H9 (cell line): ENCODE data around the gene FGF22. TPM values are rescaled to one million over a fixed set of nuclear protein-coding genes. Genes with fewer than 3 reads are reported as not detected.
"Not testable (repeated sequence)": the region's sequence is repeated elsewhere in the genome, so short reads cannot be mapped to it uniquely, and the experiment has no call there.

ENCODE experiments used
- DNase-seq: peaks from one replicate; pipeline ENCODE4 v3.0.0-alpha.2; 2017
- H2AFZ ChIP-seq: one replicate; pipeline ENCODE4 v1.6.1; 2013; ENCODE audit warnings: mild to moderate bottlenecking, low read length, control low read depth, moderate library complexity
- H2AK5ac ChIP-seq: 2 replicates; pipeline ENCODE4 v1.6.1; 2013; ENCODE audit warnings: low read length, control low read depth, mixed read lengths; ENCODE audit not compliant: insufficient read length
- H2BK120ac ChIP-seq: one replicate; pipeline ENCODE4 v1.6.1; 2013; ENCODE audit warnings: low read depth, mild to moderate bottlenecking, low read length, control low read depth, inconsistent platforms; ENCODE audit not compliant: poor library complexity, severe bottlenecking
- H2BK12ac ChIP-seq: 2 replicates; pipeline ENCODE4 v1.6.1; 2013; ENCODE audit warnings: low read length, control low read depth, mixed read lengths, low read depth; ENCODE audit not compliant: insufficient read length
- H2BK15ac ChIP-seq: 2 replicates; pipeline ENCODE4 v1.6.1; 2013; ENCODE audit warnings: low read depth, low read length, control low read depth
- H2BK20ac ChIP-seq: one replicate; pipeline ENCODE4 v1.6.1; 2013; ENCODE audit warnings: low read depth, mild to moderate bottlenecking, low read length, control low read depth, inconsistent platforms; ENCODE audit not compliant: poor library complexity, severe bottlenecking
- H2BK5ac ChIP-seq: 2 replicates; pipeline ENCODE4 v1.6.1; 2013; ENCODE audit warnings: low read length, control low read depth, mixed read lengths; ENCODE audit not compliant: insufficient read length
- H3K14ac ChIP-seq: 2 replicates; pipeline ENCODE4 v1.6.1; 2013; ENCODE audit warnings: low read length, control low read depth; ENCODE audit not compliant: insufficient read depth
- H3K18ac ChIP-seq: 2 replicates; pipeline ENCODE4 v1.6.1; 2013; ENCODE audit warnings: low read depth, mild to moderate bottlenecking, mixed read lengths, low read length, control low read depth; ENCODE audit not compliant: insufficient read length
- H3K23ac ChIP-seq: 2 replicates; pipeline ENCODE4 v1.6.1; 2013; ENCODE audit warnings: low read length, control low read depth, mixed read lengths, low read depth; ENCODE audit not compliant: insufficient read length
- H3K23me2 ChIP-seq: 2 replicates; pipeline ENCODE4 v1.6.1; 2013; ENCODE audit warnings: low read depth, mild to moderate bottlenecking, mixed read lengths, low read length, control low read depth; ENCODE audit not compliant: insufficient read length, poor library complexity, severe bottlenecking
- H3K27ac ChIP-seq: 2 replicates; pipeline ENCODE4 v1.5.1; 2013; ENCODE audit warnings: low read length, control low read depth, mixed read lengths, low read depth; ENCODE audit not compliant: insufficient read length
- H3K27me3 ChIP-seq: 2 replicates; pipeline ENCODE4 v1.6.1; 2013; ENCODE audit warnings: low read length, control low read depth, inconsistent platforms; ENCODE audit not compliant: insufficient read depth
- H3K4ac ChIP-seq: 2 replicates; pipeline ENCODE4 v1.6.1; 2013; ENCODE audit warnings: low read depth, mild to moderate bottlenecking, control low read depth, inconsistent platforms, low read length, moderate library complexity
- H3K4me1 ChIP-seq: 2 replicates; pipeline ENCODE4 v1.6.1; 2013; ENCODE audit warnings: low read length, control low read depth, inconsistent platforms; ENCODE audit not compliant: insufficient read depth
- H3K4me2 ChIP-seq: 2 replicates; pipeline ENCODE4 v1.6.1; 2013; ENCODE audit warnings: low read length, control low read depth, mixed read lengths; ENCODE audit not compliant: insufficient read length, insufficient read depth
- H3K56ac ChIP-seq: 2 replicates; pipeline ENCODE4 v1.6.1; 2013; ENCODE audit warnings: low read depth, mild to moderate bottlenecking, mixed read lengths, low read length, control low read depth; ENCODE audit not compliant: insufficient read length
- H3K79me1 ChIP-seq: 2 replicates; pipeline ENCODE4 v1.6.1; 2013; ENCODE audit warnings: low read depth, mild to moderate bottlenecking, moderate library complexity, low read length, control low read depth, inconsistent platforms; ENCODE audit not compliant: insufficient read depth, poor library complexity, severe bottlenecking
- H3K79me2 ChIP-seq: 2 replicates; pipeline ENCODE4 v1.6.1; 2013; ENCODE audit warnings: low read length, control low read depth, inconsistent platforms; ENCODE audit not compliant: insufficient read depth
- H3K9ac ChIP-seq: 2 replicates; pipeline ENCODE4 v1.6.1; 2013; ENCODE audit warnings: low read length, control low read depth, mixed read lengths; ENCODE audit not compliant: insufficient read length; ENCODE audit errors: extremely low read depth
- H3K9me3 ChIP-seq: one replicate; pipeline ENCODE4 v1.6.1; 2013; ENCODE audit warnings: low read depth, low read length, inconsistent platforms; ENCODE audit not compliant: control insufficient read depth
- H3T11ph ChIP-seq: one replicate; pipeline ENCODE4 v1.6.1; 2013; ENCODE audit warnings: mild to moderate bottlenecking, low read length, control low read depth, inconsistent platforms
- H4K20me1 ChIP-seq: one replicate; pipeline ENCODE4 v1.6.1; 2013; ENCODE audit not compliant: control insufficient read depth, insufficient read length, insufficient read depth
- H4K5ac ChIP-seq: 2 replicates; pipeline ENCODE4 v1.6.1; 2013; ENCODE audit warnings: low read depth, mild to moderate bottlenecking, mixed read lengths, low read length, control low read depth; ENCODE audit not compliant: insufficient read length
- H4K8ac ChIP-seq: replicated peaks from 2 replicates; pipeline ENCODE4 v1.6.1; 2013; ENCODE audit warnings: low read length, control low read depth, mixed read lengths, low read depth; ENCODE audit not compliant: insufficient read length
- H4K91ac ChIP-seq: 2 replicates; pipeline ENCODE4 v1.6.1; 2013; ENCODE audit warnings: low read depth, mild to moderate bottlenecking, moderate library complexity, mixed read lengths, low read length, control low read depth; ENCODE audit not compliant: insufficient read length
- H3K27ac Mint-ChIP-seq, 3 experiments: 2 replicates in 2 of 3; 3 replicates in 1 of 3; pipeline ENCODE4 v1.8.0; 2020 to 2021; ENCODE audit warnings: mixed read lengths in 3 of 3, mild to moderate bottlenecking in 1 of 3, moderate library complexity in 1 of 3
- H3K27me3 Mint-ChIP-seq: 2 replicates; pipeline ENCODE4 v1.8.0; 2021; ENCODE audit warnings: low read depth, mild to moderate bottlenecking, moderate library complexity, mixed read lengths
- H3K36me3 Mint-ChIP-seq, 3 experiments: 2 replicates in 2 of 3; 3 replicates in 1 of 3; pipeline ENCODE4 v1.8.0; 2020 to 2021; ENCODE audit warnings: low read depth in 3 of 3, mixed read lengths in 3 of 3; ENCODE audit not compliant: insufficient read depth in 1 of 3
- H3K4me1 Mint-ChIP-seq, 2 experiments: 2 replicates each; pipeline ENCODE4 v1.8.0; 2020; ENCODE audit warnings: mixed read lengths in 2 of 2
- H3K4me3 Mint-ChIP-seq, 2 experiments: 2 replicates in 1 of 2; 3 replicates in 1 of 2; pipeline ENCODE4 v1.8.0; 2020 to 2021; ENCODE audit warnings: mild to moderate bottlenecking in 2 of 2, mixed read lengths in 2 of 2, moderate library complexity in 1 of 2
- H3K9me3 Mint-ChIP-seq, 2 experiments: 2 replicates in 1 of 2; 3 replicates in 1 of 2; pipeline ENCODE4 v1.8.0; 2020; ENCODE audit warnings: mild to moderate bottlenecking in 2 of 2, mixed read lengths in 2 of 2, moderate library complexity in 1 of 2
- CTCF ChIP-seq: fragments of 200-600 bp; sonication (generic); conservative IDR thresholded peaks from 3 replicates; pipeline ENCODE4 v1.8.0; 2021; ENCODE audit warnings: antibody characterized with exemption, mild to moderate bottlenecking
- WGBS: extraction: QIAGEN DNeasy Blood & Tissue Kit; methylation state at CpG from one replicate; pipeline ENCODE4 v1.1.7; 2013; ENCODE audit warnings: missing lambda C conversion rate, low lambda C conversion rate, mixed read lengths; ENCODE audit not compliant: insufficient read length; ENCODE audit errors: extremely low coverage; 5-methylcytosine and 5-hydroxymethylcytosine counted together
- total RNA-seq: library from RNA; stranded (reverse); gene quantifications from 2 replicates; pipeline ENCODE4 v1.2.1, GENCODE V29; 2021

The FGF22 gene
- total RNA-seq, 1 experiment from 2014 or later, result 0.72 TPM

- Histone ChIP-seq H2BK12ac (no peak overlapping the region), H2BK20ac (no peak overlapping the region), H3K4me2 (no peak overlapping the region), H3K27ac (no peak overlapping the region), H4K5ac (no peak overlapping the region), H2AK5ac (no peak overlapping the region), H2BK120ac (no peak overlapping the region), H3K18ac (no peak overlapping the region), H3K79me2 (no peaks in the 10 kb centered on the region), H3K9me3 (no peaks in the 10 kb centered on the region), H3K23me2 (no peaks in the 10 kb centered on the region), H3K9ac (no peak overlapping the region), H3K14ac (no peak overlapping the region), H2BK15ac (no peak overlapping the region), H3K79me1 (peaks cover 10% of the 10 kb centered on the region), H3K4ac (no peak overlapping the region), H4K20me1 (no peaks in the 10 kb centered on the region), H2AFZ (no peak overlapping the region), H3K27me3 (no peaks in the 10 kb centered on the region), H3K23ac (no peak overlapping the region), H3K56ac (no peak overlapping the region), H2BK5ac (no peak overlapping the region), H4K91ac (no peak overlapping the region), H3T11ph (no peak overlapping the region), H3K4me1 (no peaks in the 10 kb centered on the region), H4K8ac (no peak overlapping the region)
- Mint-ChIP-seq H3K4me3 (0 out of 5 replicates have a peak overlapping the region, but pooled peaks of 1 of the 2 experiments have one; percentile 35), H3K27ac (peak overlapping the region in 2 of 3 experiments; percentile 45 to 49; a peak in 2 of 7 replicates), H3K9me3 (no peaks in the 10 kb centered on the region), H3K27me3 (no peaks in the 10 kb centered on the region), H3K4me1 (peaks cover 5% of the 10 kb centered on the region in 2 experiments; a peak in 3 of 4 replicates), H3K36me3 (peaks cover 37 to 58% (median 46%) of the 10 kb centered on the region in 3 experiments; a peak in 6 of 7 replicates)
- peak; percentile 83 for TF ChIP-seq CTCF
- WGBS, result no CpG with 5 or more reads among the region's 19 CpGs
- DNase-seq, result peak; percentile 69
These were observed 11.5 kb upstream of the FGF22 start for GRCh38 chr19:628168-628567.

GRCh38 chr19:629515-629914 is 10.2 kb upstream of the FGF22 start:
- not testable (repeated sequence) for H4K91ac ChIP-seq, H3K4me1 ChIP-seq, H3K79me2 ChIP-seq, H3K4me3 Mint-ChIP-seq, H3K14ac ChIP-seq, H3K18ac ChIP-seq, H3K4ac ChIP-seq, H3K56ac ChIP-seq, H3K27me3 Mint-ChIP-seq, H3T11ph ChIP-seq, H2BK12ac ChIP-seq, H3K79me1 ChIP-seq, H3K23me2 ChIP-seq, H3K27ac Mint-ChIP-seq, H2BK120ac ChIP-seq, H3K27ac ChIP-seq, H4K8ac ChIP-seq, H2AFZ ChIP-seq, H4K5ac ChIP-seq, H3K4me2 ChIP-seq, H3K27me3 ChIP-seq, H2AK5ac ChIP-seq, H3K9me3 Mint-ChIP-seq, H3K23ac ChIP-seq, H2BK5ac ChIP-seq, H4K20me1 ChIP-seq, H3K9me3 ChIP-seq, H3K9ac ChIP-seq, H2BK20ac ChIP-seq, DNase-seq, H2BK15ac ChIP-seq
- WGBS, result no CpG with 5 or more reads among the region's 25 CpGs
- H3K4me1 Mint-ChIP-seq, result peaks cover 7 to 13% of the 10 kb centered on the region in 2 experiments
- peaks cover 26 to 47% (median 35%) of the 10 kb centered on the region in 3 experiments; a peak in 6 of 7 replicates for H3K36me3 Mint-ChIP-seq
